Measurements from ENCODE around the gene CTDSPL.

Gene CTDSPL

GRCh38 chr3:37855363-37855970, 6.2 kb upstream of the CTDSPL start:
- no peak for ATAC-seq

- no peak for ATAC-seq
Observed at GRCh38 chr3:37856381-37856780, 5.3 kb upstream of the CTDSPL start.

GRCh38 chr3:37858742-37859141, 2.9 kb upstream of the CTDSPL start:
- no peak for ATAC-seq

- ATAC-seq: no peak
Observed at GRCh38 chr3:37859354-37859753, 2.3 kb upstream of the CTDSPL start.

GRCh38 chr3:37859908-37860199, 1.8 kb upstream of the CTDSPL start:
- no peak for ATAC-seq

- ATAC-seq: no peak
Observed at GRCh38 chr3:37862219-37862902, 681 bp downstream of the CTDSPL start.

GRCh38 chr3:37862903-37863815, 1.5 kb downstream of the CTDSPL start:
- ATAC-seq: no peak

GRCh38 chr3:37863949-37864822, 2.5 kb downstream of the CTDSPL start:
- ATAC-seq: no peak

GRCh38 chr3:37864904-37865303, 3.2 kb downstream of the CTDSPL start:
- no peak for ATAC-seq

DNA sequence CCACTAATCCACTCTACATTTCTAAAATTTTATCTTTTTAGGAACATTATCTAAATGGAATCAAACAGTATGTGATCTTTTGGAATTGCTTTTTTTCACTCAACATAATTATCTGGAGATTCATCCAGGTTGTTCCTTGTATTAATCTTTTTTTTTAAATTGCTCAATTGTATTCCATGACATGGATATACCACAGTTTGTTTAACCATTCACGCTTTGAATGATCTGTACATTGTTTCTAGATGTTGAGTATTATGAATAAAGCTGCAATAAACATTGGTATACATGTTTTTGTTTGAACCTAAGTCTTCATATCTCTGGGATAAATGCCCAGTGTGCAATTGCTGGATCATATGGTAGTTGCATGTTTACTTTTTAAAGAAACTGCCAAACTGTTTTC, 5.5 kb downstream of the CTDSPL start:
- no peak for ATAC-seq

GRCh38 chr3:37871858-37872257, 10.2 kb downstream of the CTDSPL start:
- ATAC-seq: no peak

GRCh38 chr3:37872413-37873160, 10.9 kb downstream of the CTDSPL start:
- ATAC-seq: no peak

- ATAC-seq: no peak
Observed at GRCh38 chr3:37876279-37876678, 14.6 kb downstream of the CTDSPL start.

- no peak for ATAC-seq
Observed at GRCh38 chr3:37882711-37883110, 21.0 kb downstream of the CTDSPL start.

DNA sequence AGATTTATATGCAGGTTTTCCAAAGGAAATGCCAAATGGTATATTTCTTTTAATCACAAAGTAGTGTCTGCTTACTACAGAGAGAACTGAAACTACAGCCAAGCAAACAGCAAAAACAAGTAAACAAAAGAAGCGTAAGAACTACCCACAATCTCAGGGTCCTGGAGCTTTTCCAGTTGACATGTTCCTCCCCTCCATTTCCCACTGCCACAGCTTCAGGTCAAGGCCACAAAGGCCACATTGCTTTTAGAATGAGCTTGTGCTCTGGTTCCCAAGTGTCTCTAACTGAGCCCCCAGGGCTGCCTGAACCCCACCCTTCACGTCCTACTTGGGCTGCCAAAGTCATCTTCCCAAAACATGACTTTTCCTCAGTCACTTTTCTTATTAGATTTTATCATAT, 24.1 kb downstream of the CTDSPL start:
- ATAC-seq: no peak

GRCh38 chr3:37886395-37886794, 24.7 kb downstream of the CTDSPL start:
- no peak for ATAC-seq

GRCh38 chr3:37887062-37887461, 25.4 kb downstream of the CTDSPL start:
- no peak for ATAC-seq

- no peak for ATAC-seq
Observed at GRCh38 chr3:37887824-37888223, 26.1 kb downstream of the CTDSPL start.

DNA sequence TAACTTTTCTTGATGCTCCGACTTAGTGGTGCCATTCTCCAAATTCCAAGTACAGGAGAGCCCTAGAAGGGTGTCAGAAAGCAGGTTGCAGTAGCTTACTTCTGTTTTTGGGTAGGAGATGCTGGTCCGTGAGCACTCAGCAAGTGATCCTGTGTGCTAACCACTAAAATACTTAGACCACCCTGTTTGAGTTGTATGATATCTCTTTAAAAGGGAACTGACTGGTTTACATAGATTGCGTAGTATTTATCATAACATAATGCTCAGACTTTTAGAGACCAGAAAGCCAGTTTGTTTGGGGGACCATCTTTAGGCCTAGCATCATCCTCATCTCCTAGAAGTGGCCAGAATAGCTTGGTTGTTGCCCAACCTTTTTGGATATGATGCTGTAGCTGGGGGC, 26.7 kb downstream of the CTDSPL start:
- ATAC-seq: no peak

- no peak for ATAC-seq
Observed at GRCh38 chr3:37890522-37890921, 28.8 kb downstream of the CTDSPL start.

- no peak for ATAC-seq
Observed at GRCh38 chr3:37891227-37891626, 29.5 kb downstream of the CTDSPL start.

DNA sequence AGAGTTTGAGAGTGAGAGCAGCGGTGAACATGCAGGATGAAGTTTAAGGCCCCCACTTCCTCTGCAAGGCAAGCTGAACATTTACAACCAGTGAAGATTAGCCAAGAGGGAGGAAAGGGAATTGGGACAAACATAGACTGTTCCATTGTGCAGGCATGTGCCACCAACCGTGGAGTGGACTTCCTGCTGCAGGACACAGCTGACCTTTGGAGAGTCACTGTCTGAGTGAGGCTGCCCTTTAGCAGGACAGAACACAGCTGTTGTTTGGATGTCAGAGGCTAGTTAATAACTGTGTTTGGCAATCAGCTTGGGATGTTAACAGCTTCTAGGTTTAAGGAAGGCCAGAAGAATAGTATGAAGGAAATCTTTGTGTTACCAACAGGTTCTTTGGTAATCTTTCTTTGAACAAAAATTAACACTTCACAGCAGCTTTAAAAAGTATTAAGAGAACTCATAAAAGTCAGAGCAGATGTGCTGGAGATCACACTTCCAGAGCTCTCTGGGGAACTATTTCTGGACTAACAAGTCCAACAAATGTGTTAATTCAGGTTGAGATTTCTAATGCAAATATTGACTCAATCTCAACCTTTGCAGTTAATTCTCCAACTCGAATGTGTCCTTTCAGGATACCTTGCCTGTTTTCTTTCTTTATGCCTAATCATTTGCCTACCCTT, 31.4 kb downstream of the CTDSPL start:
- ATAC-seq: no peak
